ENCODE measurements around the gene TRIML1. TPM values are rescaled to one million over a fixed set of nuclear protein-coding genes. Genes with fewer than 3 reads are reported as not detected.
A peak's percentile ranks its signal among the peaks of the same experiment; 100 is the strongest.

The TRIML1 gene
- total RNA-seq, 1 experiment from 2014 or later = not detected

GRCh38 chr4:188121530-188121929 is 17.7 kb upstream of the TRIML1 start:
- no peak for TF ChIP-seq SIN3A (IDR thresholded peaks at IDR 0.05; ENCODE audit: borderline replicate concordance, insufficient read depth, low read depth, low read length)
- no peak for TF ChIP-seq REST (IDR thresholded peaks at IDR 0.05; ENCODE audit: insufficient read depth in 1 of 2, low read depth in 2 of 2, low read length in 1 of 2)
- no peak for TF ChIP-seq TCF7L2 (IDR thresholded peaks at IDR 0.05; ENCODE audit: low read depth, low read length)
- TF ChIP-seq POLR2AphosphoS5 (IDR thresholded peaks at IDR 0.05; ENCODE audit: low read depth, low read length) = no peak
- no peak for TF ChIP-seq CTCF (IDR thresholded peaks at IDR 0.05)
- DNase-seq (ENCODE audit: low read depth, low spot score) (no peak), ATAC-seq (no peak)
- no TSS peak for BruUV-seq (replicated peaks)
- H3K9me3 ChIP-seq (ENCODE audit: control insufficient read depth, insufficient read depth, low read depth, low read length) = no peaks in the 10 kb centered on the region
- no peaks in the 10 kb centered on the region for H3K27me3 ChIP-seq (ENCODE audit: control insufficient read depth, insufficient read depth, low read length)
- no peak overlapping the region for H3K27ac ChIP-seq (ENCODE audit: low read length)
- ChIA-PET POLR2A (no interaction called here), CTCF (no interaction called here)
- H3K36me3 ChIP-seq (ENCODE audit: control insufficient read depth, insufficient read depth, low read length) = no peaks in the 10 kb centered on the region
- no peaks in the 10 kb centered on the region for H3K4me1 ChIP-seq (ENCODE audit: control insufficient read depth, insufficient read depth, low read length)
- in situ Hi-C loops (cut with HindIII; ENCODE audit: low pct_unique_long_range_greater_than_20kb, low sequenced_read_pairs) = no loop called here
- intact Hi-C loops (cut with micrococcal nuclease; ENCODE audit: unreplicated experiment) = no loop called here
- H3K4me3 ChIP-seq (ENCODE audit: low read depth in 2 of 2, low read length in 2 of 2) = no peak overlapping the region

GRCh38 chr4:188127214-188127874 is 11.9 kb upstream of the TRIML1 start:
- peak; percentile 92 for ATAC-seq
- ChIA-PET CTCF (no interaction called here), POLR2A (no interaction called here)
- in situ Hi-C loops (cut with HindIII; ENCODE audit: low pct_unique_long_range_greater_than_20kb, low sequenced_read_pairs) = no loop called here
- H3K9me3 ChIP-seq (ENCODE audit: control insufficient read depth, insufficient read depth, low read depth, low read length) = no peaks in the 10 kb centered on the region
- TF ChIP-seq CTCF (IDR thresholded peaks at IDR 0.05) = no peak
- no peak for TF ChIP-seq TCF7L2 (IDR thresholded peaks at IDR 0.05; ENCODE audit: low read depth, low read length)
- no peak for TF ChIP-seq POLR2AphosphoS5 (IDR thresholded peaks at IDR 0.05; ENCODE audit: low read depth, low read length)
- no peak for TF ChIP-seq REST (IDR thresholded peaks at IDR 0.05; ENCODE audit: insufficient read depth in 1 of 2, low read depth in 2 of 2, low read length in 1 of 2)
- no peak for TF ChIP-seq SIN3A (IDR thresholded peaks at IDR 0.05; ENCODE audit: borderline replicate concordance, insufficient read depth, low read depth, low read length)
- H3K4me3 ChIP-seq (ENCODE audit: low read depth in 2 of 2, low read length in 2 of 2) = no peak overlapping the region
- no peak overlapping the region for H3K27ac ChIP-seq (ENCODE audit: low read length)
- peak; percentile 64 for DNase-seq (ENCODE audit: low read depth, low spot score)
- H3K27me3 ChIP-seq (ENCODE audit: control insufficient read depth, insufficient read depth, low read length) = no peaks in the 10 kb centered on the region
- BruUV-seq (replicated peaks) = no TSS peak
- intact Hi-C loops (cut with micrococcal nuclease; ENCODE audit: unreplicated experiment) = no loop called here
- H3K4me1 ChIP-seq (ENCODE audit: control insufficient read depth, insufficient read depth, low read length) = no peaks in the 10 kb centered on the region
- H3K36me3 ChIP-seq (ENCODE audit: control insufficient read depth, insufficient read depth, low read length) = no peaks in the 10 kb centered on the region
